Glutamatergic neuron (in vitro differentiated cells): ENCODE results near the gene DNM3. TPM values are rescaled to one million over a fixed set of nuclear protein-coding genes. Genes with fewer than 3 reads are reported as not detected.
"Not testable (repeated sequence)": the region's sequence is repeated elsewhere in the genome, so short reads cannot be mapped to it uniquely, and the experiment has no call there.

ENCODE experiments used
- DNase-seq: peaks from one replicate; pipeline ENCODE4 v3.0.0; 2022
- H3K27ac Mint-ChIP-seq: one replicate; pipeline ENCODE4 v1.8.0; 2020; ENCODE audit warnings: mild to moderate bottlenecking, mixed read lengths, inconsistent platforms; ENCODE audit not compliant: unreplicated experiment
- H3K27me3 Mint-ChIP-seq: one replicate; pipeline ENCODE4 v1.8.0; 2020; ENCODE audit warnings: mild to moderate bottlenecking, moderate library complexity, mixed read lengths, inconsistent platforms; ENCODE audit not compliant: unreplicated experiment
- H3K36me3 Mint-ChIP-seq: one replicate; pipeline ENCODE4 v1.8.0; 2020; ENCODE audit warnings: mild to moderate bottlenecking, mixed read lengths, inconsistent platforms; ENCODE audit not compliant: unreplicated experiment
- H3K4me1 Mint-ChIP-seq: one replicate; pipeline ENCODE4 v1.8.0; 2020; ENCODE audit warnings: mild to moderate bottlenecking, low read depth, mixed read lengths, inconsistent platforms; ENCODE audit not compliant: unreplicated experiment
- H3K4me3 Mint-ChIP-seq: one replicate; pipeline ENCODE4 v1.8.0; 2020; ENCODE audit warnings: mild to moderate bottlenecking, mixed read lengths, inconsistent platforms; ENCODE audit not compliant: unreplicated experiment
- H3K9me3 Mint-ChIP-seq: one replicate; pipeline ENCODE4 v1.8.0; 2020; ENCODE audit warnings: mild to moderate bottlenecking, moderate library complexity, mixed read lengths, inconsistent platforms; ENCODE audit not compliant: unreplicated experiment
- CTCF ChIP-seq: fragments of 200-600 bp; sonication (generic); IDR thresholded peaks from one replicate; pipeline ENCODE4 v1.5.0; 2021; ENCODE audit not compliant: partially characterized antibody, unreplicated experiment
- total RNA-seq: library from RNA; stranded (reverse); fragmentation: NEBNext Ultra II Directional; extraction: Animal tissue kit (Norgen Biotek cat#: 25700); gene quantifications from one replicate; pipeline ENCODE4 v1.2.1, GENCODE V29; 2021; ENCODE audit not compliant: unreplicated experiment

Gene DNM3
- total RNA-seq, 1 donor from 2014 or later = 11.4 TPM

- no peak overlapping the region for H3K27ac Mint-ChIP-seq
- no peak overlapping the region for H3K4me3 Mint-ChIP-seq
- peaks cover 2% of the 10 kb centered on the region for H3K27me3 Mint-ChIP-seq
- no peaks in the 10 kb centered on the region for H3K4me1 Mint-ChIP-seq
- no peak for TF ChIP-seq CTCF
- H3K36me3 Mint-ChIP-seq = no peaks in the 10 kb centered on the region
- no peak for DNase-seq
- no peaks in the 10 kb centered on the region for H3K9me3 Mint-ChIP-seq
Observed at GRCh38 chr1:171798311-171798710, 43.0 kb upstream of the DNM3 start.

- H3K4me1 Mint-ChIP-seq = no peaks in the 10 kb centered on the region
- H3K27ac Mint-ChIP-seq = no peak overlapping the region
- peaks cover 2% of the 10 kb centered on the region for H3K27me3 Mint-ChIP-seq
- no peaks in the 10 kb centered on the region for H3K9me3 Mint-ChIP-seq
- no peaks in the 10 kb centered on the region for H3K36me3 Mint-ChIP-seq
- H3K4me3 Mint-ChIP-seq = no peak overlapping the region
- no peak for DNase-seq
- no peak for TF ChIP-seq CTCF
Observed at GRCh38 chr1:171798765-171799164, 42.5 kb upstream of the DNM3 start.

- Mint-ChIP-seq H3K27me3 (peaks cover 2% of the 10 kb centered on the region), H3K4me1 (no peaks in the 10 kb centered on the region), H3K36me3 (no peaks in the 10 kb centered on the region), H3K4me3 (no peak overlapping the region), H3K27ac (no peak overlapping the region), H3K9me3 (no peaks in the 10 kb centered on the region)
- no peak for TF ChIP-seq CTCF
- DNase-seq = no peak
Observed at GRCh38 chr1:171799166-171799565, 42.1 kb upstream of the DNM3 start.

GRCh38 chr1:171799698-171800097 lies 41.6 kb upstream of the DNM3 start:
- not testable (repeated sequence) for H3K27ac Mint-ChIP-seq, H3K4me1 Mint-ChIP-seq, H3K27me3 Mint-ChIP-seq, H3K36me3 Mint-ChIP-seq, DNase-seq, H3K9me3 Mint-ChIP-seq, H3K4me3 Mint-ChIP-seq

GRCh38 chr1:171800342-171800741 lies 41.0 kb upstream of the DNM3 start:
- H3K36me3 Mint-ChIP-seq = no peaks in the 10 kb centered on the region
- no peak for TF ChIP-seq CTCF
- H3K4me3 Mint-ChIP-seq = no peak overlapping the region
- no peak for DNase-seq
- no peak overlapping the region for H3K27ac Mint-ChIP-seq
- no peaks in the 10 kb centered on the region for H3K9me3 Mint-ChIP-seq
- peaks cover 2% of the 10 kb centered on the region for H3K27me3 Mint-ChIP-seq
- no peaks in the 10 kb centered on the region for H3K4me1 Mint-ChIP-seq

- DNase-seq = no peak
- H3K9me3 Mint-ChIP-seq = no peaks in the 10 kb centered on the region
- H3K36me3 Mint-ChIP-seq = no peaks in the 10 kb centered on the region
- H3K27me3 Mint-ChIP-seq = peaks cover 2% of the 10 kb centered on the region
- no peak for TF ChIP-seq CTCF
- H3K4me3 Mint-ChIP-seq = no peak overlapping the region
- H3K4me1 Mint-ChIP-seq = no peaks in the 10 kb centered on the region
- no peak overlapping the region for H3K27ac Mint-ChIP-seq
Observed at GRCh38 chr1:171800851-171801250, 40.4 kb upstream of the DNM3 start.
